K562 (cell line): Measurements from ENCODE around the gene PRDM16.

Experiments used
- BRCA1 ChIP-seq, 2 experiments: fragments of 450-650 bp in 1 of 2; sonication (generic) in 1 of 2; formaldehyde crosslinking in 1 of 2; IDR thresholded peaks; 2 replicates each; pipeline versions ENCODE4 v1.5.0 to v1.6.1; 2017 to 2020; ENCODE audit warnings: mild to moderate bottlenecking in 1 of 2, missing genetic modification reagents in 1 of 2
- CEBPB ChIP-seq: fragments of 450-650 bp; IDR thresholded peaks from 2 replicates; pipeline ENCODE4 v1.6.1; 2016; ENCODE audit warnings: missing genetic modification characterization, missing compliant biosample characterization
- CREBBP ChIP-seq: IDR thresholded peaks from one replicate; pipeline ENCODE4 v1.6.1; 2012; ENCODE audit warnings: low read depth, mild to moderate bottlenecking, control low read depth, inconsistent platforms, low read length
- FOXM1 ChIP-seq, 2 experiments: fragments of 450-650 bp in 1 of 2; sonication (generic) in 1 of 2; formaldehyde crosslinking in 1 of 2; IDR thresholded peaks; 2 replicates each; pipeline versions ENCODE4 v1.6.1 to v1.9.0; 2017 to 2022; ENCODE audit warnings: low read depth in 2 of 2, mild to moderate bottlenecking in 2 of 2, missing genetic modification reagents in 1 of 2, moderate library complexity in 1 of 2
- PHB2 ChIP-seq: fragments of 450-650 bp; IDR thresholded peaks from 2 replicates; pipeline ENCODE4 v1.6.1; 2017; ENCODE audit warnings: low read depth
- POLR2AphosphoS5 ChIP-seq: IDR thresholded peaks from 2 replicates; pipeline ENCODE4 v1.6.1; 2011; ENCODE audit warnings: mild to moderate bottlenecking, low read depth, low read length, moderate library complexity; ENCODE audit not compliant: control insufficient read depth, insufficient read depth
- PPARD ChIP-seq: fragments of 250-450 bp; sonication (Bioruptor Pico); IDR thresholded peaks from 2 replicates; pipeline ENCODE4 v1.8.0; 2022; ENCODE audit warnings: inconsistent platforms, mild to moderate bottlenecking, moderate library complexity
- SPI1 ChIP-seq: IDR thresholded peaks from 2 replicates; pipeline ENCODE4 v1.6.1; 2011; ENCODE audit warnings: low read depth, low read length, control low read depth, borderline replicate concordance
- TARDBP ChIP-seq: fragments of 450-650 bp; IDR thresholded peaks from 2 replicates; pipeline ENCODE4 v1.6.1; 2016
- TFAM ChIP-seq: fragments of 250-450 bp; sonication (Bioruptor Pico); conservative IDR thresholded peaks from 2 replicates; pipeline ENCODE4 v1.5.0; 2021; ENCODE audit warnings: mild to moderate bottlenecking, moderate library complexity
- ZNF699 ChIP-seq: fragments of 250-450 bp; sonication (Bioruptor Pico); IDR thresholded peaks from 2 replicates; pipeline ENCODE4 v1.8.0; 2021; ENCODE audit warnings: mild to moderate bottlenecking, moderate library complexity; ENCODE audit not compliant: insufficient replicate concordance
- TF ChIP-seq, protein P1 (sequence below), 3 experiments: IDR thresholded peaks in 2 of 3; conservative IDR thresholded peaks in 1 of 3; 2 replicates each; pipeline ENCODE4 v1.5.1; 2011 to 2012; ENCODE audit warnings: low read length in 3 of 3, mild to moderate bottlenecking in 3 of 3, control low read depth in 2 of 3, improper control_type of control experiment in 1 of 3, inconsistent platforms in 1 of 3, low read depth in 1 of 3, mixed read lengths in 1 of 3, moderate library complexity in 1 of 3; ENCODE audit not compliant: insufficient read depth in 2 of 3
- TF ChIP-seq, protein P2 (sequence below): fragments of 450-650 bp; formaldehyde crosslinking; IDR thresholded peaks from 2 replicates; pipeline ENCODE4 v1.4.0; 2022; ENCODE audit warnings: missing genetic modification characterization
- TF ChIP-seq, protein P3 (sequence below): fragments of 150-350 bp; conservative IDR thresholded peaks from 2 replicates; pipeline ENCODE4 v1.6.1; 2014; ENCODE audit warnings: low read length

DNA sequence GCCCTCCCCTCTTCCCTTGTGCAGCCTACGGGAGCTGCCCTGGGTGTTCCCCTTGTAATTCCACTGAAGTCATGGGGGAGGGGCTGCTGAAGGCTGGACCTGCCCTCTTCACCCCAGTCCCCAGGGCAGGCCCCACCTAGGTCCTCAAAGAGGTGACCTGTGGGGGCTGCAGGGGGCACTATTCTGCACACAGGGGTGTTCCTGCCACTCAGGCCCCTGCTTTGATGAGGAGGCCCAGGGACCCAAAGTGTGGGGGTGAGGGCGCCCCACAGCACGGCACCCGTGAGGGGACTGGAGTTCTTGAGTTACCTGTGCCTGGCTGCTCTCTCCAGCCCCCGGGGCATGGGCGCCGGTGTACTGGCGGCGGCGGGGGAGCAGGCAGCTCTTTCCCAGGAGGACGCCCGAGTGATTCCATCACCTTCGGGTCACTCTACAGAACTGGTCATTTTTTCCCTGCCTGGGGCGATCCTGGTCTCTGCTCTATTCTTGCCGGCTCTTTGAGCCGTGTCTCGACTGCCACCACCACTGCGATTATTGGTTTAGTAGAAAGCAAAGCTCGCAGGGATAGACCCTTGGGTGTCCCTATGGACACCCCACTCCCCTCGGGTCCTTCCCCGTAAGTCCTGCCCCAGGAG lies 6.9 kb upstream of the PRDM16 start:
- TF ChIP-seq ZNF699 (CRISPR knock-in tag) (no peak), POLR2AphosphoS5 (no peak), CEBPB (no peak), SPI1 (no peak), PHB2 (no peak), TFAM (CRISPR knock-in tag) (no peak), FOXM1 (IDR thresholded peaks at IDR 0.05; ENCODE audit: low read depth) (no peak), FOXM1 (CRISPR knock-in tag; IDR thresholded peaks at IDR 0.05; ENCODE audit: low read depth) (no peak), TARDBP (no peak), BRCA1 (IDR thresholded peaks at IDR 0.05) (no peak), BRCA1 (CRISPR knock-in tag; IDR thresholded peaks at IDR 0.05) (no peak), CREBBP (no peak), PPARD (no peak)
- TF ChIP-seq, protein P1, sequence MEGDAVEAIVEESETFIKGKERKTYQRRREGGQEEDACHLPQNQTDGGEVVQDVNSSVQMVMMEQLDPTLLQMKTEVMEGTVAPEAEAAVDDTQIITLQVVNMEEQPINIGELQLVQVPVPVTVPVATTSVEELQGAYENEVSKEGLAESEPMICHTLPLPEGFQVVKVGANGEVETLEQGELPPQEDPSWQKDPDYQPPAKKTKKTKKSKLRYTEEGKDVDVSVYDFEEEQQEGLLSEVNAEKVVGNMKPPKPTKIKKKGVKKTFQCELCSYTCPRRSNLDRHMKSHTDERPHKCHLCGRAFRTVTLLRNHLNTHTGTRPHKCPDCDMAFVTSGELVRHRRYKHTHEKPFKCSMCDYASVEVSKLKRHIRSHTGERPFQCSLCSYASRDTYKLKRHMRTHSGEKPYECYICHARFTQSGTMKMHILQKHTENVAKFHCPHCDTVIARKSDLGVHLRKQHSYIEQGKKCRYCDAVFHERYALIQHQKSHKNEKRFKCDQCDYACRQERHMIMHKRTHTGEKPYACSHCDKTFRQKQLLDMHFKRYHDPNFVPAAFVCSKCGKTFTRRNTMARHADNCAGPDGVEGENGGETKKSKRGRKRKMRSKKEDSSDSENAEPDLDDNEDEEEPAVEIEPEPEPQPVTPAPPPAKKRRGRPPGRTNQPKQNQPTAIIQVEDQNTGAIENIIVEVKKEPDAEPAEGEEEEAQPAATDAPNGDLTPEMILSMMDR (IDR thresholded peaks at IDR 0.05 in 2 of 3, conservative IDR thresholded peaks at IDR 0.05 in 1 of 3; ENCODE audit: insufficient read depth in 2 of 3, low read depth in 1 of 3, low read length in 3 of 3), result no peak
- TF ChIP-seq, protein P2, sequence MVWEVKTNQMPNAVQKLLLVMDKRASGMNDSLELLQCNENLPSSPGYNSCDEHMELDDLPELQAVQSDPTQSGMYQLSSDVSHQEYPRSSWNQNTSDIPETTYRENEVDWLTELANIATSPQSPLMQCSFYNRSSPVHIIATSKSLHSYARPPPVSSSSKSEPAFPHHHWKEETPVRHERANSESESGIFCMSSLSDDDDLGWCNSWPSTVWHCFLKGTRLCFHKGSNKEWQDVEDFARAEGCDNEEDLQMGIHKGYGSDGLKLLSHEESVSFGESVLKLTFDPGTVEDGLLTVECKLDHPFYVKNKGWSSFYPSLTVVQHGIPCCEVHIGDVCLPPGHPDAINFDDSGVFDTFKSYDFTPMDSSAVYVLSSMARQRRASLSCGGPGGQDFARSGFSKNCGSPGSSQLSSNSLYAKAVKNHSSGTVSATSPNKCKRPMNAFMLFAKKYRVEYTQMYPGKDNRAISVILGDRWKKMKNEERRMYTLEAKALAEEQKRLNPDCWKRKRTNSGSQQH (CRISPR knock-in tag), result no peak
- TF ChIP-seq, protein P3, sequence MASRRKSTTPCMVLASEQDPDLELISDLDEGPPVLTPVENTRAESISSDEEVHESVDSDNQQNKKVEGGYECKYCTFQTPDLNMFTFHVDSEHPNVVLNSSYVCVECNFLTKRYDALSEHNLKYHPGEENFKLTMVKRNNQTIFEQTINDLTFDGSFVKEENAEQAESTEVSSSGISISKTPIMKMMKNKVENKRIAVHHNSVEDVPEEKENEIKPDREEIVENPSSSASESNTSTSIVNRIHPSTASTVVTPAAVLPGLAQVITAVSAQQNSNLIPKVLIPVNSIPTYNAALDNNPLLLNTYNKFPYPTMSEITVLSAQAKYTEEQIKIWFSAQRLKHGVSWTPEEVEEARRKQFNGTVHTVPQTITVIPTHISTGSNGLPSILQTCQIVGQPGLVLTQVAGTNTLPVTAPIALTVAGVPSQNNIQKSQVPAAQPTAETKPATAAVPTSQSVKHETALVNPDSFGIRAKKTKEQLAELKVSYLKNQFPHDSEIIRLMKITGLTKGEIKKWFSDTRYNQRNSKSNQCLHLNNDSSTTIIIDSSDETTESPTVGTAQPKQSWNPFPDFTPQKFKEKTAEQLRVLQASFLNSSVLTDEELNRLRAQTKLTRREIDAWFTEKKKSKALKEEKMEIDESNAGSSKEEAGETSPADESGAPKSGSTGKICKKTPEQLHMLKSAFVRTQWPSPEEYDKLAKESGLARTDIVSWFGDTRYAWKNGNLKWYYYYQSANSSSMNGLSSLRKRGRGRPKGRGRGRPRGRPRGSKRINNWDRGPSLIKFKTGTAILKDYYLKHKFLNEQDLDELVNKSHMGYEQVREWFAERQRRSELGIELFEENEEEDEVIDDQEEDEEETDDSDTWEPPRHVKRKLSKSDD, result no peak
